Nephron (organoid): ENCODE data around the gene ZNF611.
A peak's percentile ranks its signal among the peaks of the same experiment; 100 is the strongest.

Source experiments
- H3K27ac Mint-ChIP-seq, 3 experiments: 2 replicates each; pipeline ENCODE4 v1.8.0; 2020; ENCODE audit warnings: mixed read lengths in 3 of 3, mild to moderate bottlenecking in 2 of 3, moderate library complexity in 1 of 3
- H3K27me3 Mint-ChIP-seq: 2 replicates; pipeline ENCODE4 v1.8.0; 2021; ENCODE audit warnings: low read depth, mild to moderate bottlenecking, moderate library complexity, mixed read lengths
- H3K36me3 Mint-ChIP-seq: 2 replicates; pipeline ENCODE4 v1.8.0; 2020; ENCODE audit warnings: low read depth, mixed read lengths
- H3K4me1 Mint-ChIP-seq: 2 replicates; pipeline ENCODE4 v1.8.0; 2020; ENCODE audit warnings: mixed read lengths
- H3K4me3 Mint-ChIP-seq, 3 experiments: 2 replicates each; pipeline ENCODE4 v1.8.0; 2020; ENCODE audit warnings: mild to moderate bottlenecking in 3 of 3, mixed read lengths in 3 of 3, moderate library complexity in 2 of 3
- H3K9me3 Mint-ChIP-seq: 2 replicates; pipeline ENCODE4 v1.8.0; 2020; ENCODE audit warnings: mixed read lengths
- TF ChIP-seq, protein P1 (sequence below), 3 experiments: fragments of 200-600 bp; sonication (generic); IDR thresholded peaks; one replicate each; pipeline ENCODE4 v1.5.0; 2021; ENCODE audit warnings: antibody characterized with exemption in 3 of 3; ENCODE audit not compliant: unreplicated experiment in 3 of 3

ZNF611 gene

DNA sequence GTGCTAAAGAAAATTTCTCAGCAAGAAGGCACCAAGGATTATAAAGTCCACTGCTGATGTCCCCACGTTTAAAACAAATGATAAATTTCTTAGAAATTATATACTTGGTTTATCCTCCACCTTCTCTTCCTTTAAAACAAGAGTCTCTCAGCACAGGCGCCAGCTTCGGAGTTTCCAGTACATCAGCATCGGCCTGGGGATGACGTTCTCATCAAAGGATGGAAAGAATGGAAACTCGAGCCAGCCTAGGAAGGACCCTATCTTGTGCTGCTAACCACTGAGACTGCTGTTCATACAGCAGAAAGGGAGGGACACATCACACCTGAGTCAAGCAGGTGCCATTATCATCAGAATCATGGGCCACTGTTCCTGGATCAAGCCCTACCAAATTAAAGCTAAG, 66.9 kb downstream of the ZNF611 start:
- H3K4me3 Mint-ChIP-seq = no peak overlapping the region
- TF ChIP-seq, protein P1, sequence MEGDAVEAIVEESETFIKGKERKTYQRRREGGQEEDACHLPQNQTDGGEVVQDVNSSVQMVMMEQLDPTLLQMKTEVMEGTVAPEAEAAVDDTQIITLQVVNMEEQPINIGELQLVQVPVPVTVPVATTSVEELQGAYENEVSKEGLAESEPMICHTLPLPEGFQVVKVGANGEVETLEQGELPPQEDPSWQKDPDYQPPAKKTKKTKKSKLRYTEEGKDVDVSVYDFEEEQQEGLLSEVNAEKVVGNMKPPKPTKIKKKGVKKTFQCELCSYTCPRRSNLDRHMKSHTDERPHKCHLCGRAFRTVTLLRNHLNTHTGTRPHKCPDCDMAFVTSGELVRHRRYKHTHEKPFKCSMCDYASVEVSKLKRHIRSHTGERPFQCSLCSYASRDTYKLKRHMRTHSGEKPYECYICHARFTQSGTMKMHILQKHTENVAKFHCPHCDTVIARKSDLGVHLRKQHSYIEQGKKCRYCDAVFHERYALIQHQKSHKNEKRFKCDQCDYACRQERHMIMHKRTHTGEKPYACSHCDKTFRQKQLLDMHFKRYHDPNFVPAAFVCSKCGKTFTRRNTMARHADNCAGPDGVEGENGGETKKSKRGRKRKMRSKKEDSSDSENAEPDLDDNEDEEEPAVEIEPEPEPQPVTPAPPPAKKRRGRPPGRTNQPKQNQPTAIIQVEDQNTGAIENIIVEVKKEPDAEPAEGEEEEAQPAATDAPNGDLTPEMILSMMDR (IDR thresholded peaks at IDR 0.05; ENCODE audit: unreplicated experiment in 3 of 3) = no peak
- no peaks in the 10 kb centered on the region for H3K9me3 Mint-ChIP-seq
- peaks cover 11% of the 10 kb centered on the region for H3K4me1 Mint-ChIP-seq
- H3K27me3 Mint-ChIP-seq = no peaks in the 10 kb centered on the region
- H3K36me3 Mint-ChIP-seq = peaks cover 15% of the 10 kb centered on the region
- peak overlapping the region in 2 of 3 experiments; percentile 47 to 53 for H3K27ac Mint-ChIP-seq

DNA sequence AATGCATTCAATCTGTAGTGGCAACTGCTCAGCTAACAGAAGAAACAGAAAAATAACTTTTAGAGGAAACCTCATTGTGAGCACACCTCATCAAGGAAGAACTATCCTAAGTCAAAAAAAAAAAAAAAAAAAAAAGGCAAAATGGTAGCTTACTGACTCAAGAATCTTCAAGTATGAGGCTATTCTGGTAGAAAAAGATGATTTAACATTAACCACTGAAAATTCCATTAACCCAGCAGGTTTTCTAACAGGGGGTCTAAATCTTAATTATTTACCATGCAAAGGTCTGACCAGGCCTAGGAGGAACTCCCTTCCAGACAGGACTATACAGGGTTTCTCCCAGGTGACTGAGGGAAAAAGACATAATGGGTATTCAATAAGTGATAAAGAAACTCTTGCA, 68.3 kb downstream of the ZNF611 start:
- peaks cover 20% of the 10 kb centered on the region for H3K36me3 Mint-ChIP-seq
- H3K4me1 Mint-ChIP-seq = peaks cover 11% of the 10 kb centered on the region
- peak overlapping the region; percentile 78 to 90 (median 78) for H3K27ac Mint-ChIP-seq
- H3K9me3 Mint-ChIP-seq = no peaks in the 10 kb centered on the region
- H3K27me3 Mint-ChIP-seq = no peaks in the 10 kb centered on the region
- no peak overlapping the region for H3K4me3 Mint-ChIP-seq
- TF ChIP-seq, protein P1 (IDR thresholded peaks at IDR 0.05; ENCODE audit: unreplicated experiment in 3 of 3) = no peak

DNA sequence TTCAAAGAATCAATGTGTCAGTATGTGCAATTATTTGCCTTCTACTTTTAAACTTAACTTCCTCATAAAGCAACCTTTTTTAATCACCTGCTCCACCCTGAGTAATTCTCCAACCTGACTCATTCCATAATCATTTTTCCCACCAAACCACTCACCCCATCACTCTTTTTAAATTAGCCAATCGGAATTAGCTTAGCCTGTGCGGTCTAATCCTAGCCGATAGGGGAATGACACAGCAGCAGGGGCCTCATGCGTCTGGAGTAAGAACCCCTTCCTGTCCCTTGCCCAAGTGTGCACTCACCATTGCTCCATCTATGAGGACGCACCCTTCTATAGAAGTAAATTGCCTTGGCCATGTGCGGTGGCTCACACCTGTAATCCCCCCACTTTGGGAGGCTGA, 69.3 kb downstream of the ZNF611 start:
- Mint-ChIP-seq H3K4me3 (no peak overlapping the region), H3K27me3 (no peaks in the 10 kb centered on the region), H3K36me3 (peaks cover 28% of the 10 kb centered on the region), H3K27ac (peak overlapping the region; percentile 73 to 90 (median 88)), H3K4me1 (peaks cover 11% of the 10 kb centered on the region), H3K9me3 (no peaks in the 10 kb centered on the region)
- TF ChIP-seq, protein P1 (IDR thresholded peaks at IDR 0.05; ENCODE audit: unreplicated experiment in 3 of 3) = no peak

- no peak overlapping the region for H3K4me3 Mint-ChIP-seq
- H3K36me3 Mint-ChIP-seq = peaks cover 30% of the 10 kb centered on the region
- TF ChIP-seq, protein P1 (IDR thresholded peaks at IDR 0.05; ENCODE audit: unreplicated experiment in 3 of 3) = no peak
- H3K9me3 Mint-ChIP-seq = no peaks in the 10 kb centered on the region
- peak overlapping the region; percentile 73 to 90 (median 88) for H3K27ac Mint-ChIP-seq
- H3K27me3 Mint-ChIP-seq = no peaks in the 10 kb centered on the region
- H3K4me1 Mint-ChIP-seq = peaks cover 11% of the 10 kb centered on the region
Observed at GRCh38 chr19:52665027-52665426, 69.8 kb downstream of the ZNF611 start.

- H3K36me3 Mint-ChIP-seq = peaks cover 33% of the 10 kb centered on the region
- H3K4me1 Mint-ChIP-seq = peaks cover 11% of the 10 kb centered on the region
- no peaks in the 10 kb centered on the region for H3K27me3 Mint-ChIP-seq
- H3K9me3 Mint-ChIP-seq = no peaks in the 10 kb centered on the region
- peak overlapping the region; percentile 73 to 90 (median 88) for H3K27ac Mint-ChIP-seq
- TF ChIP-seq, protein P1 (IDR thresholded peaks at IDR 0.05; ENCODE audit: unreplicated experiment in 3 of 3) = no peak
- no peak overlapping the region for H3K4me3 Mint-ChIP-seq
Observed at GRCh38 chr19:52664461-52664860, 70.4 kb downstream of the ZNF611 start.

GRCh38 chr19:52662631-52663030, 72.2 kb downstream of the ZNF611 start:
- Mint-ChIP-seq H3K4me1 (peaks cover 11% of the 10 kb centered on the region), H3K4me3 (no peak overlapping the region), H3K36me3 (peaks cover 48% of the 10 kb centered on the region), H3K27me3 (no peaks in the 10 kb centered on the region), H3K9me3 (no peaks in the 10 kb centered on the region), H3K27ac (peak overlapping the region in 1 of 3 experiments; percentile 90)
- TF ChIP-seq, protein P1 (IDR thresholded peaks at IDR 0.05; ENCODE audit: unreplicated experiment in 3 of 3) = no peak
